Measurements from ENCODE around the gene RCAN2. TPM values are rescaled to one million over a fixed set of nuclear protein-coding genes. Genes with fewer than 3 reads are reported as not detected.

RCAN2 gene
- total RNA-seq, 1 donor from 2014 or later = 17.0 TPM

DNA sequence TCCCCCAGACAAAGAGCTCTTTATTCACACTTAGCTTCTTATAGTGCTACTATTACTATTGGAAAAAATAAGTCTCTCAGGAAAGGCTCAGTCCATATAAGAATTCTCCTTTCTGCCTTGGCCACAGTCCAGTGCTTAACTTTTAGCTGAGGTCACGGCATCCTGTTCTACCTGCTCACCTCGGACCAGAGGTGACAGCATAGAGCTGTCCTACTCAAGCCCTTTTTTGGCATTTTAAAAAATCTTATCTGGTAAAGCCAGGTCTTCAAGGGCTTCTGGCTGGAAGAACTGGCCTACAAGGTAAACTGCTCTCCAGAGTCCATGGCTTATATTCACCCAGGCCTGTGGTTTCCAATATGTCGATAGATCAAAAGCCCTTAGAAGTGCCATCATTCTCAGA is 109.7 kb downstream of the RCAN2 start:
- no peak overlapping the region for H3K4me3 Mint-ChIP-seq (ENCODE audit: unreplicated experiment)
- DNase-seq (ENCODE audit: low spot score) = no peak
- no peak overlapping the region for H3K27ac Mint-ChIP-seq (ENCODE audit: unreplicated experiment)
- H3K36me3 Mint-ChIP-seq (ENCODE audit: low read depth, unreplicated experiment) = no peaks in the 10 kb centered on the region
- no peaks in the 10 kb centered on the region for H3K9me3 Mint-ChIP-seq (ENCODE audit: unreplicated experiment)
- TF ChIP-seq, protein P1, sequence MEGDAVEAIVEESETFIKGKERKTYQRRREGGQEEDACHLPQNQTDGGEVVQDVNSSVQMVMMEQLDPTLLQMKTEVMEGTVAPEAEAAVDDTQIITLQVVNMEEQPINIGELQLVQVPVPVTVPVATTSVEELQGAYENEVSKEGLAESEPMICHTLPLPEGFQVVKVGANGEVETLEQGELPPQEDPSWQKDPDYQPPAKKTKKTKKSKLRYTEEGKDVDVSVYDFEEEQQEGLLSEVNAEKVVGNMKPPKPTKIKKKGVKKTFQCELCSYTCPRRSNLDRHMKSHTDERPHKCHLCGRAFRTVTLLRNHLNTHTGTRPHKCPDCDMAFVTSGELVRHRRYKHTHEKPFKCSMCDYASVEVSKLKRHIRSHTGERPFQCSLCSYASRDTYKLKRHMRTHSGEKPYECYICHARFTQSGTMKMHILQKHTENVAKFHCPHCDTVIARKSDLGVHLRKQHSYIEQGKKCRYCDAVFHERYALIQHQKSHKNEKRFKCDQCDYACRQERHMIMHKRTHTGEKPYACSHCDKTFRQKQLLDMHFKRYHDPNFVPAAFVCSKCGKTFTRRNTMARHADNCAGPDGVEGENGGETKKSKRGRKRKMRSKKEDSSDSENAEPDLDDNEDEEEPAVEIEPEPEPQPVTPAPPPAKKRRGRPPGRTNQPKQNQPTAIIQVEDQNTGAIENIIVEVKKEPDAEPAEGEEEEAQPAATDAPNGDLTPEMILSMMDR (IDR thresholded peaks at IDR 0.05; ENCODE audit: unreplicated experiment) = no peak
- H3K27me3 Mint-ChIP-seq (ENCODE audit: unreplicated experiment) = peaks cover 2% of the 10 kb centered on the region
- peaks cover 16% of the 10 kb centered on the region for H3K4me1 Mint-ChIP-seq (ENCODE audit: unreplicated experiment)

DNA sequence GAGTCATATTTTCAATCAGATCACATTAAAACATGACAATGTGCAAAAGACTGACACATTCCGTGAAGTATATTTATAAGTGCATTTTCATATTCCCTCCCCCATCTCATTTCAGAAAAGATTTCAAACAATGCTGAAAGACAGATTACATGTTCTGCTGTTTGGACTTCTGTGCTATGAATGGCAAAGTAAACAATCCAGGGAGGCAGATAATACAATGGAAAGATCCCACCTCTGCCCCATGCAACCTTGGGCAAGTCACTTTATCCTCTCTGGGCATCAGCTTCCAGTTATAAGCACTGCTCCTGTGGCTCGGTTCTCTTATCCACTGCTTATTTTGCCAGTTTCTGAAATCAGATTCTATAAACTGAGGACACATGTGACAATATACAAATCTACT is 110.2 kb downstream of the RCAN2 start:
- H3K4me3 Mint-ChIP-seq (ENCODE audit: unreplicated experiment) = no peak overlapping the region
- no peaks in the 10 kb centered on the region for H3K9me3 Mint-ChIP-seq (ENCODE audit: unreplicated experiment)
- peaks cover 4% of the 10 kb centered on the region for H3K27me3 Mint-ChIP-seq (ENCODE audit: unreplicated experiment)
- TF ChIP-seq, protein P1 (IDR thresholded peaks at IDR 0.05; ENCODE audit: unreplicated experiment) = no peak
- no peaks in the 10 kb centered on the region for H3K36me3 Mint-ChIP-seq (ENCODE audit: low read depth, unreplicated experiment)
- DNase-seq (ENCODE audit: low spot score) = no peak
- H3K27ac Mint-ChIP-seq (ENCODE audit: unreplicated experiment) = no peak overlapping the region
- H3K4me1 Mint-ChIP-seq (ENCODE audit: unreplicated experiment) = peaks cover 16% of the 10 kb centered on the region

- no peak overlapping the region for H3K27ac Mint-ChIP-seq (ENCODE audit: unreplicated experiment)
Observed at GRCh38 chr6:46380152-46380807, 111.0 kb downstream of the RCAN2 start.

DNA sequence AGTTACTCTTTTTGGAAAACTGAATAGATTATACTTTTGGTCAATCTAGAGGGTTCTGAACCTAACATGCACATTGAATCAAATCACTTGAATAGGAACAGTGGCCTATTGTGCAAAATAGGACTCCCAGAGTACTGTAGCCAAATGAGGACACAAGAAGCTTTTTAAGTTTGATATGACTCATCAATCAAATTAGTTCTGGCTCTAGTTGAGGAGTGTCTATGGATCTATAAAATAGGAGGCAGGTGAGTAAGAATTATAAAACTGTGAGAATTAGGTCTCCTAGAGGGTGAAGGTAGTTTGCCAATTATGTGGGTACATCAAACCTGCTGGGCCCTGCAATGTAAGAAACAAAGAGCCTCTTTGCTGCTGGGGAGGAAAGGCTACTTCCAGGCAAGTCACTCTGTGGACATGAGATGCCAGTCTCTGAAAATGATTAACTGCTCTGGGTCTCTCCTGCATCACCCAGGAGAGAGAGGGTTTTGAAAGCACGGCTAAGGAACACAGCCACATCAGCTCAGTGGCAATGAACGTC is 112.3 kb downstream of the RCAN2 start:
- no peaks in the 10 kb centered on the region for H3K9me3 Mint-ChIP-seq (ENCODE audit: unreplicated experiment)
- DNase-seq (ENCODE audit: low spot score) = no peak
- H3K4me1 Mint-ChIP-seq (ENCODE audit: unreplicated experiment) = peaks cover 16% of the 10 kb centered on the region
- H3K4me3 Mint-ChIP-seq (ENCODE audit: unreplicated experiment) = no peak overlapping the region
- H3K27me3 Mint-ChIP-seq (ENCODE audit: unreplicated experiment) = peaks cover 3% of the 10 kb centered on the region
- H3K36me3 Mint-ChIP-seq (ENCODE audit: low read depth, unreplicated experiment) = no peaks in the 10 kb centered on the region
- H3K27ac Mint-ChIP-seq (ENCODE audit: unreplicated experiment) = no peak overlapping the region
- TF ChIP-seq, protein P1 (IDR thresholded peaks at IDR 0.05; ENCODE audit: unreplicated experiment) = no peak

More at GRCh38 chr6:46380152-46380807, 111.0 kb downstream of the RCAN2 start:
- TF ChIP-seq, protein P1 (IDR thresholded peaks at IDR 0.05; ENCODE audit: unreplicated experiment) = no peak
- no peak for DNase-seq (ENCODE audit: low spot score)
- Mint-ChIP-seq H3K27me3 (ENCODE audit: unreplicated experiment) (peaks cover 4% of the 10 kb centered on the region), H3K9me3 (ENCODE audit: unreplicated experiment) (no peaks in the 10 kb centered on the region), H3K4me3 (ENCODE audit: unreplicated experiment) (no peak overlapping the region), H3K36me3 (ENCODE audit: low read depth, unreplicated experiment) (no peaks in the 10 kb centered on the region), H3K4me1 (ENCODE audit: unreplicated experiment) (peaks cover 16% of the 10 kb centered on the region)

DNA sequence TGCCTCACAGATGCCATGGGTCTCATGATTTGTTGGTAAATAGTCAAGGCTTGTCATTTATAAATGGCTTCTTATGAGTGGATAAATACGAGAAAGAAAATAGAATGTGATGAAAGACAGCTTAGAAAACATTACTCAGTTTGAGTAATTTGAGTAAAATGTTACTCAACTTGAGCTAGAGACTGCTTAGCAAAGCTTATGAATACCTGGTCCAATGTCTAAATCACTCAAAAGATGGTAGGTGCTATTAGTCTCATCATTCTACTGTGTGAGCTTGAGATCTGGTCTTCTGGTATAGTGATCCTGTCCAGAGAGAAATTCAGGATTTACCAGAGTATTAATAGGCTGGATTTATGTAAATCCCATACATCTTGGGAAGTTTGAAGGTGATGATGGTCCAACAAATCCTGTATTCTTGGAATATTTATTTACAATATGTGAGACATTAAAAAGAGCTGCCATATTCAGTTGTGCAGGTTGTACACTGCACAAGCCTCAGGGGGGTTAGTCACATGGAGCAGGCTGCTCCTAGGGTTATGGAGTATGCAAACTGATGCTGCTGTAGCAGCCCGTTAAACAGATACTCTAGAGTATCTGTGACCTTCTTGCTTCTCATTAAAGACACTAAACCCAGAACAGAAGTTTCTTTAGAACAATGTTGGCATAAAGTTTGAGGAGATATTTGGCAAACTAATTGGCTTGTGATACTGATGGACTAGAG is 112.9 kb downstream of the RCAN2 start:
- TF ChIP-seq, protein P1 (IDR thresholded peaks at IDR 0.05; ENCODE audit: unreplicated experiment) = no peak
- H3K9me3 Mint-ChIP-seq (ENCODE audit: unreplicated experiment) = no peaks in the 10 kb centered on the region

More for the DNA sequence above, 112.9 kb downstream of the RCAN2 start:
- no peaks in the 10 kb centered on the region for H3K36me3 Mint-ChIP-seq (ENCODE audit: low read depth, unreplicated experiment)
- no peak for DNase-seq (ENCODE audit: low spot score)
- no peak overlapping the region for H3K27ac Mint-ChIP-seq (ENCODE audit: unreplicated experiment)
- peaks cover 3% of the 10 kb centered on the region for H3K27me3 Mint-ChIP-seq (ENCODE audit: unreplicated experiment)
- peaks cover 13% of the 10 kb centered on the region for H3K4me1 Mint-ChIP-seq (ENCODE audit: unreplicated experiment)
- no peak overlapping the region for H3K4me3 Mint-ChIP-seq (ENCODE audit: unreplicated experiment)
